CD4-positive, alpha-beta T cell treated with Interleukin-15 for 1 hour (primary cell): ENCODE results near the gene IGF1.
A peak's percentile ranks its signal among the peaks of the same experiment; 100 is the strongest.

Experiments used
- DNase-seq: peaks from one replicate; pipeline ENCODE4 v3.0.0-alpha.2; 2020

The IGF1 gene

GRCh38 chr12:102487226-102487625, 6.9 kb upstream of the IGF1 start:
- DNase-seq: no peak

DNA sequence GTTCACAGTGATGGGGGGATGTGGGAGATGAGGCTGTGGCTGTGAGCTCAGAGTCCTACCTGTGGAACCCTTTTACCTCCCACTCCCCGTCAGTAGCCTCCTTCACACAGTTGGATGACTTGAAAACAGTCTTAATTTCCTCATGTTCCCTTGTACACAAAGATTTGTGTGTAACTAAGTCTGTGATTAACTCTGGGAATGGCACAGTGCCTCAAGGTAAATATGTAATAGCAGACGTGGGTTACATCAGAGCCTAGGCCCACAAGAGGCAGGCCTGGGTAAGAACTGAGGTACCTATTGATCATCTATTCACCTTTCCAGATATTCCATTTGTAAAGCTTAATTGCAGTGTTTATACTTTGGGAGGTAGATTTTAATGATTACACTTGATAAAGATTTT, 5.8 kb upstream of the IGF1 start:
- no peak for DNase-seq

GRCh38 chr12:102484428-102484958, 4.1 kb upstream of the IGF1 start:
- peak; percentile 32 for DNase-seq

DNA sequence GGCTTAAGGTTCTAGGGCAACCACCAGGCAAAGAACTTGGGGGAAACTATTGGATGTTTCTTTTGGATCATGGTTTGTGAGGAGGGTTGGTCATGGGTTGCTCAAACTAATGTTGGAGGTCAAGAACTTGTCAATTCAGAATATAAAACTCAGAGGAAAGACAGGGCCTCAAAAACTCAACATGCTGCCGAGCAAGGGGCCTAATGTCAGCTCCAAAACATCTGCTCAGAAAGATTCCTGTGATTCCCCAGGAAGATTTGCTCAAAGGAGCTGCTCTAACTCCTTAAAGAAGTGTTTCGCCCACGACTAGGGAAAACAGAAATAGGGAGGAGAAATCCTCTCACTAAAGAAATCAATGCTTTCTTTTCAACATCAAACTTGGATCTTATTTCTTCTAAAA, 3.7 kb upstream of the IGF1 start:
- no peak for DNase-seq

DNA sequence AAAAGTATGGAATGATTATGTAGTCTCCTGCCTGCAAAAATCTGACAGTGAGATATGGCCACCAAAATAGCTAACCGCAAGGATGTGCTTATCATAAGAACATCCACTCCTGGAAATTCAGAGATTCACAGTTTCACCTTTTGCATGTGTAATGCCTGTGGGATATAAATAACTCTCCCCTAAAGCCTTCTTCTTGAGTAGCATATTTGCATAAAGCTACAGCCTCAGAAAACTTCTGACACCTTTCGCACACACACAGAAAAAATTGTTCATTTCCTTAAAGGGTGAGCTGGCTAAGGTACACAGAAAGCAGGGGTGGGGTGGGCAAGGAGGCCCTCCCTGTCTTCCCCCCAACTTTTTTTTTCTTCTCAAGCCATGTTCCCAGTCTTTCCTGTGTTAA, 3.1 kb upstream of the IGF1 start:
- DNase-seq: no peak

- DNase-seq: no peak
These were observed 1.5 kb upstream of the IGF1 start for GRCh38 chr12:102481705-102482425.

- DNase-seq: no peak
These were observed 424 bp downstream of the IGF1 start for GRCh38 chr12:102479939-102480338.

DNA sequence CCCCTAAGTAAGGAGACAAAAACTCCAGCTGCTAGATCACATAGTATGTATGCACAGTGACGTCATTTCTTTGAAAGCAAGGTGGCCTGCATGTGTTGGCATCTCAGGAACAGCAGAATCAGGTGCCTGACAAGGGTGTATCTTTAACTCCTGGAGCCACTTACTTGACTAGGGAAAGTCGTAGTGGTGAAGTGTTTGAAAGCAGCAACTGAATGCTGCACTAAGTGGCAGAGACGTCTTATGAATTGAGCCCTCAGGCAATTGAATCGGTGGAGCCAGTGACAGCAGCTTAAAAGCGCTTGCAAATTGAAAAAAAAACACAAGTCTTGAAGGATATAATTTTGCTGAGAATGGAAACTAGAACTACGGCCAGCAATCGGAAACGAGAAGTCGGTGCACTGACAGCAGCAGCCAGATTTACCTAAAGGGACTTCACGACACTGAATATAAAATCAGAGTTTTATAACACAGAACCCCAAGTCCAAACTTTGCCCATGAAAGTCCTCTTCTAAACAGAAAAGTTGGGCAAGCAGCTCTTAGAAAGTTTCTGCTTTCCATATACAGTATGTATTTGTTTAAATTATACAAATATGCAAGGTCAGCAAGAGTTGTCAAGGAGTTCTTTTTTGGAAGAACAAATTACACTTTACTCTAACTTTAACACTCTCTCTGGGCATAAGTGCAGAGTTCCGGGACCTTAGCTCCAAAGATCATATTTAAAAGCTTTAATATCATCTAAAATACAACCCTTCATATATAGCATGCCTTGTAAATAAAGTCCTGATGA, 1.1 kb downstream of the IGF1 start:
- DNase-seq: no peak

DNA sequence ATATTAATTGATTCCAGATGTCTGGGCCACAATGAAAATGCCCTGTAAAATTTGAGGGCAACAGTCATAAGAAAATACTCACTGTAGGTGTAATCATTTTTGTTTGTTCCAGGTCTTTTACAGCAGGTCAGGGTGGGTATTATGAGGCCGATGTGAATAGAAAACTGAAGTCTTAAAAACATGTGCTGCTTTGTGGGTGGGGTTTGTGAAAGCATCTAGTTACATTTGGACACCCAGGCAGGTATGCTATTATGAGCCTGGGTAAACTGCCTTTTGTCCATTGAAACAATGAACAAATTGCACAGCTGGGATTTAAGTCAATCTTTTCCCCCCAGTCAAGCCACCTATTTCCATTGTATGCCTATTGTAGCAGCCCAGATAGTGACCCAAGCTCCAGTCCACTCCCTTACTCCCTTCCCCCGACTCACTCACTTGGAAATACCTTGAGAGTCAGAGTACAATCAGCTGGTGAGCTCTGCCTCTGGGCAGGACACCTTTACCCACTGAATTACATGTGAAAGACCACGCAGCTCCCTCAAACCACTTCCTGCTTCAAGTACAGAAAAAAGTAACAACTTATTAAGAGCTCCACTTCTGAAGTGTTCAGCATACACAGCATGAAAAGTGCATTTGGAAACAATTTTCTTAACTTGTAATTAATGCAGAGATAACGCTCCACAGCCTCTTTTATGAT, 1.8 kb downstream of the IGF1 start:
- DNase-seq: peak; percentile 20

GRCh38 chr12:102475355-102475754, 5.0 kb downstream of the IGF1 start:
- no peak for DNase-seq

DNA sequence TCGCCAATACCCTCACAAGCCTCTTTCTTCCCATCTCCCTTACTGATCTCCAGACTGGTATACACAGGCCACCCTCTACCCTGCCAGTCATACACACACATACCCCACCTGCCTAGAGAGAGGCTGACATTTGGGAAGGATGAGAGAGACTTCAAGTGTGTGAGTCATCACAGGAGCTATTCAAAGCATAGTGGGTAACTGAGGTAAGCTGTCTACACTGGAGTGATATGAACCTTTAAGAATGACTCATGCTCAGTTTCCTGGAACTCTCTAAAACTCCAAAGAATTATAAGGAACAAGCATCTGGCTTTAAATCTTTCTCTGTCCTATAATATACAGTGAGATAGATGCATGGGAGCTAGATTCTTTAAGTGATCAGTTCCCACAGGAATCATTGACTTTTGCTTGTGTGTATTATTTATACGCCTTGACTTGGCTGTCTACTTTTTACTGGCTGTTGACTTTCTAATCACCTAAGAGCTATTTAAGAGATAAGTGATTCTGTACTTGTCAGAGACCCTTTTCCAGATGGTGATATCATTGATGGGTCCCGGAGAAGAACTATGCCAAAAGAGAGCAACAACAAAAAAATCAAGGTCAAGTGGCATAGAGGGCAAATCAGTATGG, 5.8 kb downstream of the IGF1 start:
- no peak for DNase-seq

DNA sequence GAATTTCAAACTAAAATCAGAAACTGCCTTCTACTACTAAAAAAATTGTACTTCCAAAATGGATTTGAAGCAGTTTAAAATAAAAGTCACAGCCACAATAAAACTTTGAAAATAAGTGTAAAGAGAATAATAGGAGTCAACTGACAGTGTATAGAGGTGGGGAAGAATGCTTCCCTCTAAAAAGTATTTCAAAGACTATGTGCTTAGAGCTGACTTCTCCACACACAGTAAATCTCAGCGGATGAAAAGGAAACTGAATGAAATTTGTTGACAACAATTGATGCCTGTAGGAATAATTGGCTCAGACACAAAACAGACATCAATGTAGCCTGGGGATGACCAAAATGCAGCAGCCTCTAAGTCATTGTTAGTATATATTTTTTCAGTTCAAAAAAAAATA, 7.9 kb downstream of the IGF1 start:
- DNase-seq: no peak

DNA sequence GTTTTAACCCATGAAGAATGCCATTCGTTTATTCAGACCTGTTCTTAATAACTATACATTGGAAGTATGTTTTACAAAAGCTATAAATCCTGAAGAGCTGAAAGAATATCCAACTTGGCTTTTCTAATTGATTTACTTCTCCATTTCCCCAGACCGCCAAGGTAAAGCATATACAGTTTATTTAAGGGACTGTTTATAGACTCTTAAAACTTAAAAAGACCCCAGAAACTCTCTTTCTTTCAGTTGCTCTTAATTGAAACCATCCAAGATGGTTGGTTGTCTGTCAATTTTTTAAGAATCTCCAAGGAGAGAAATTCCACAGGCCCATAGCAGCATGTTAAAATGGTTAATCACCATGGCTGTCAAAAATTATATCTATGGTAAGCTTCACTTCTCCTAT, 8.8 kb downstream of the IGF1 start:
- no peak for DNase-seq

DNA sequence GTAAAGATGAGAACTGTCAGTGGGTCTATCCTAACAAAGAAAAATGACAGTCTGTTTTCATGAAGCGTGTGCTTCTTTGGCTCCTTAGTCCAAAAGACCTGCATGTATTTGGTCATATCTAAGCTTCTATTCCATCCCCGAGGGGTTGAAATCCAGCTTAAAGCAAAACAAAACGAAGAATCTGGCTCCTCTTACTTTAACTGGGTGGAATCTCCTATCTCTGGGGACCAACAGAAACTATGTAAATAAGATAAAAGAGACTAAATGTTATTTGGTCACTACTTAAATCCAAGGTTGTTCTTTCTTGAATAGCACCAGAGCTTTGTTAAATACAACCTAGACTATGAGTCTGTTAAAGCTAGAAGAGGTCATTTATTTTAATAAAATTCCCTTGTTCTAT, 9.4 kb downstream of the IGF1 start:
- no peak for DNase-seq

GRCh38 chr12:102468261-102468915, 12.0 kb downstream of the IGF1 start:
- no peak for DNase-seq

GRCh38 chr12:102465762-102466560, 14.4 kb downstream of the IGF1 start:
- DNase-seq: no peak

GRCh38 chr12:102463659-102464249, 16.6 kb downstream of the IGF1 start:
- DNase-seq: no peak

DNA sequence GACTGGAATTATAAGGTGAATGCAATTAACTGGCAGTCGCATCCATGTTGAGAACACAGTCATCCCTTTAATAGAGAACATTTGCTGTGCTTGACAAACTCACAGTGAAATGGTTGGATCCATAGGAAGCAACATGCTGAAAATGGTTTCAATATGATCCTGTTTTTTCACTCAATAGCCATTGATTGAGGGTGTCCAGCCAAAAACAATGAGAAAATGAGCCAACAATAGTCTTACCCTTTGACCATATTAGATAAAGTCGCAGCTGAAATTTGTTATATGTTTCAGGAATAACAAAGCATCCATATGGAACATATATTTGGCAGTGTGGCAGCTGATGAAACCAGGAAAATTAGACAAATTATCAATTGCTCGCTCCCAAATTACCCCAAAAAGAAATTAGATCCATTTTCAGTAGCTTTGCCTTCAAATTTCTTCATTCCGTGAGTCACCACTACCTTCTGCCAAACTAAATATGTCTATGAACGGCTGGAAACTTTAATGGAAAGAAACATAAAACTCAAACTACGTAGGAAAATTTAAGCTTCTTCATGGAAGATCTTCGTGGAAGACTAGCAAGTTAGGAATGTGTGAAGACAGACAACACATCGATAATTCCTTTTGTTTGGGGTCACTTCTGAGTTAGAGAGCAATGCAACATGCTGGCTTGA, 17.4 kb downstream of the IGF1 start:
- DNase-seq: no peak

- DNase-seq: no peak
These were observed 18.0 kb downstream of the IGF1 start for GRCh38 chr12:102462386-102462785.

- DNase-seq: no peak
These were observed 18.9 kb downstream of the IGF1 start for GRCh38 chr12:102461501-102461900.

- no peak for DNase-seq
These were observed 21.0 kb downstream of the IGF1 start for GRCh38 chr12:102459314-102459713.
